SH-SY5Y (cell line): ENCODE measurements around the gene AGTPBP1.

Source experiments
- GATA2 ChIP-seq: IDR thresholded peaks from 2 replicates; pipeline ENCODE4 v1.6.1; 2011; ENCODE audit warnings: mild to moderate bottlenecking, low read depth, low read length
- GATA3 ChIP-seq: IDR thresholded peaks from 2 replicates; pipeline ENCODE4 v1.6.1; 2011; ENCODE audit warnings: low read depth, mild to moderate bottlenecking, low read length, moderate library complexity

DNA sequence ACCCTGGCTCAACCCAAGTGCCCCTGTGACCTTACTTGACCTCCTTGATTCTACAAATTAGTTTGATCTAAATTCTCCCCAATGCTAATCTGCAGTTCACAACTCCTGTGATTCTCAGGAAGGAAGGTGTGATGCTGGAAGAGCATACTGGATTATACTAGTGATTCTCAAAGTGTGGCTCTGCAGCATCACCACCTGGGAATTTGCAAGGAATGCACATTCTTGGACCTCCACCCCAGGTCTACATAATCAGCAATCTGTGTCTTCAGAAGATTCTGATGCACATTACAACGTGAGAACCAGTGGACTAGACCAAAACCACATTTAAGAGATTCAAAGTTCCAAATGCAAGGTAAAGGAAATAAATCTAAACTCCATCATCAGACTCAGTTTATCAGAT lies 198.6 kb downstream of the AGTPBP1 start:
- no peak for TF ChIP-seq GATA2
- TF ChIP-seq GATA3 = no peak
